ENCODE data around the gene ISG15. TPM values are rescaled to one million over a fixed set of nuclear protein-coding genes. Genes with fewer than 3 reads are reported as not detected.

Gene ISG15
- 10 to 100 TPM in 3 of 4 donors, not detected in 1; 36.0 to 70.6 (median 40.8) TPM for total RNA-seq

GRCh38 chr1:1013105-1013921, at the start of gene ISG15:
Gene ISG15 (plus strand): TSS chr1:1013497. CDS start chr1:1013574, 77 bp downstream.
- 0% methylated on average over 5 to 28 of the region's 30 CpGs for WGBS, 2 donors (ENCODE audit: low coverage in 1 of 2)
- intact Hi-C loops (cut with DNase I; ENCODE audit: low total_unique reads), result loop anchor here (10.0 kb wide), 1 partner anchor 361 kb away; the partner anchor contains the start of gene AURKAIP1

GRCh38 chr1:963746-964525, 49.4 kb upstream of the ISG15 start:
- TF ChIP-seq CTCF (IDR thresholded peaks at IDR 0.05) (no peak), EP300 (IDR thresholded peaks at IDR 0.05; ENCODE audit: low read depth) (no peak)
- H3K27me3 ChIP-seq, result peaks cover 17% of the 10 kb centered on the region
- H3K36me3 ChIP-seq, result no peaks in the 10 kb centered on the region
- H3K27ac ChIP-seq, result no peak overlapping the region
- intact Hi-C loops (cut with DNase I; ENCODE audit: low total_unique reads) (no loop called here), in situ Hi-C loops (cut with MboI; ENCODE audit: low pct_ligation_motif_present in 1 of 4, low pct_unique_long_range_greater_than_20kb in 1 of 4, low sequenced_read_pairs in 3 of 4) (no loop called here)
- H3K9me3 ChIP-seq, result no peaks in the 10 kb centered on the region
- WGBS, 2 donors (ENCODE audit: low coverage in 1 of 2), result 96% methylated on average over 23 of the region's 47 CpGs; no CpG with 5 or more reads in 1 of the 2 donors
- no peak for DNase-seq
- H3K4me3 ChIP-seq, result no peak overlapping the region
- peaks cover 17 to 33% (median 28%) of the 10 kb centered on the region in 4 donors for H3K4me1 ChIP-seq

More at GRCh38 chr1:1013105-1013921, at the start of gene ISG15:
- Histone ChIP-seq H3K27me3 (no peaks in the 10 kb centered on the region), H3K4me3 (peak within 1 kb of the TSS; percentile 44 to 71 (median 60)), H3K4me1 (peaks cover 6 to 26% (median 19%) of the 10 kb centered on the region in 4 donors), H3K36me3 (no peaks in the 10 kb centered on the region), H3K9me3 (no peaks in the 10 kb centered on the region), H3K27ac (peak within 1 kb of the TSS; percentile 86 to 90 (median 87))
- peak; percentile 93 for DNase-seq
- TF ChIP-seq POLR2A (IDR thresholded peaks at IDR 0.05), result peak; percentile 71
- TF ChIP-seq POLR2AphosphoS5 (IDR thresholded peaks at IDR 0.05), result peak; percentile 87 to 91 (median 88)
- no peak for TF ChIP-seq EP300 (IDR thresholded peaks at IDR 0.05; ENCODE audit: low read depth)
- no peak for TF ChIP-seq CTCF (IDR thresholded peaks at IDR 0.05)
- in situ Hi-C loops (cut with MboI; ENCODE audit: low pct_ligation_motif_present in 1 of 4, low pct_unique_long_range_greater_than_20kb in 1 of 4, low sequenced_read_pairs in 3 of 4), result no loop called here

GRCh38 chr1:964691-965525, 48.4 kb upstream of the ISG15 start:
- intact Hi-C loops (cut with DNase I; ENCODE audit: low total_unique reads) (loop anchor here (5.0 kb wide), 1 partner anchor 53 kb away; no protein-coding TSS in a partner anchor), in situ Hi-C loops (cut with MboI; ENCODE audit: low pct_ligation_motif_present in 1 of 4, low pct_unique_long_range_greater_than_20kb in 1 of 4, low sequenced_read_pairs in 3 of 4) (no loop called here)
- Histone ChIP-seq H3K36me3 (no peaks in the 10 kb centered on the region), H3K9me3 (no peaks in the 10 kb centered on the region), H3K27ac (no peak overlapping the region), H3K27me3 (peaks cover 18% of the 10 kb centered on the region), H3K4me1 (peaks cover 14 to 28% (median 22%) of the 10 kb centered on the region in 4 donors), H3K4me3 (no peak overlapping the region)
- TF ChIP-seq EP300 (IDR thresholded peaks at IDR 0.05; ENCODE audit: low read depth) (no peak), POLR2AphosphoS5 (IDR thresholded peaks at IDR 0.05) (no peak), CTCF (IDR thresholded peaks at IDR 0.05) (no peak), POLR2A (IDR thresholded peaks at IDR 0.05) (no peak)
- DNase-seq, result no peak
- WGBS, 2 donors (ENCODE audit: low coverage in 1 of 2), result 93% methylated on average over 3 to 37 of the region's 51 CpGs
